HepG2 (cell line): Measurements from ENCODE around the gene WBP1. TPM values are rescaled to one million over a fixed set of nuclear protein-coding genes. Genes with fewer than 3 reads are reported as not detected.

ENCODE experiments used
- CHCHD3 ChIP-seq: sonication (generic); formaldehyde crosslinking; IDR thresholded peaks from 2 replicates; pipeline ENCODE4 v1.8.0; 2022; ENCODE audit warnings: mild to moderate bottlenecking, missing genetic modification reagents, moderate library complexity
- CREB1 ChIP-seq, 2 experiments: fragments of 450-650 bp in 1 of 2; IDR thresholded peaks; 2 replicates each; pipeline ENCODE4 v1.6.1; 2016 to 2017; ENCODE audit warnings: control low read depth in 1 of 2, mild to moderate bottlenecking in 1 of 2, missing compliant biosample characterization in 1 of 2, missing genetic modification characterization in 1 of 2
- FOXO4 ChIP-seq: sonication (generic); formaldehyde crosslinking; conservative IDR thresholded peaks from 2 replicates; pipeline ENCODE4 v1.8.1; 2023; ENCODE audit warnings: missing genetic modification reagents
- GPBP1L1 ChIP-seq: sonication (generic); formaldehyde crosslinking; IDR thresholded peaks from 2 replicates; pipeline ENCODE4 v1.5.0; 2020; ENCODE audit warnings: mild to moderate bottlenecking, missing genetic modification reagents
- HMG20B ChIP-seq: conservative IDR thresholded peaks from 2 replicates; pipeline ENCODE4 v1.6.1; 2016; ENCODE audit warnings: missing genetic modification reagents, missing compliant biosample characterization
- IKZF1 ChIP-seq: fragments of 450-650 bp; IDR thresholded peaks from 2 replicates; pipeline ENCODE4 v1.7.1; 2016
- NCOA2 ChIP-seq: sonication (generic); formaldehyde crosslinking; IDR thresholded peaks from 2 replicates; pipeline ENCODE4 v1.8.0; 2022; ENCODE audit warnings: inconsistent platforms
- PBX2 ChIP-seq: IDR thresholded peaks from 2 replicates; pipeline ENCODE4 v1.6.1; 2016; ENCODE audit warnings: control low read depth
- TBP ChIP-seq: sonication (generic); formaldehyde crosslinking; IDR thresholded peaks from 2 replicates; pipeline ENCODE4 v1.5.0; 2020; ENCODE audit warnings: missing genetic modification reagents
- TIGD3 ChIP-seq: sonication (generic); formaldehyde crosslinking; IDR thresholded peaks from 2 replicates; pipeline ENCODE4 v1.5.1; 2020; ENCODE audit warnings: mild to moderate bottlenecking, missing genetic modification reagents, borderline replicate concordance
- ZBTB40 ChIP-seq, 2 experiments: fragments of 450-650 bp in 1 of 2; sonication (generic) in 1 of 2; formaldehyde crosslinking in 1 of 2; IDR thresholded peaks; 2 replicates each; pipeline versions ENCODE4 v1.6.1 to v1.8.0; 2016 to 2022; ENCODE audit warnings: antibody characterized with exemption in 1 of 2, mild to moderate bottlenecking in 1 of 2, missing genetic modification reagents in 1 of 2
- ZNF496 ChIP-seq: sonication (generic); formaldehyde crosslinking; IDR thresholded peaks from 2 replicates; pipeline ENCODE4 v1.8.1; 2023; ENCODE audit warnings: mild to moderate bottlenecking, moderate library complexity, missing genetic modification reagents; ENCODE audit not compliant: insufficient replicate concordance
- ZSCAN30 ChIP-seq: sonication (generic); formaldehyde crosslinking; IDR thresholded peaks from 2 replicates; pipeline ENCODE4 v1.5.0; 2020; ENCODE audit warnings: mild to moderate bottlenecking, missing genetic modification reagents
- polyA plus RNA-seq, 8 experiments: library from polyadenylated mRNA; depleted of rRNA in 3 of 8; stranded (reverse) in 7 of 8; unstranded in 1 of 8; fragments of >200 nt; fragmentation: Illumina TruSeq in 4 of 8; extraction: Trizol in 4 of 8; gene quantifications; 2 replicates each; pipeline versions ENCODE4 v1.2.1 to v1.2.3, GENCODE V29; 2011 to 2016; ENCODE audit warnings: low read depth in 4 of 8, missing spikeins in 1 of 8, mixed read lengths in 1 of 8; ENCODE audit not compliant: insufficient read depth in 1 of 8
- total RNA-seq, 5 experiments: library from RNA; depleted of rRNA; stranded (reverse); fragments of >200 nt; fragmentation: Illumina TruSeq; extraction: Trizol; gene quantifications; 2 replicates each; pipeline ENCODE4 v1.2.3, GENCODE V29; 2016; ENCODE audit warnings: low read depth in 1 of 5

The WBP1 gene
- total and polyA plus RNA-seq, 2 of the 13 experiments (the other 11 are each of a cell fraction or from before 2014, with no cell fraction given): 38.8 to 85.7 TPM

GRCh38 chr2:74503506-74504475 is 45.6 kb downstream of the WBP1 start (continued):
- no peak for TF ChIP-seq ZBTB40 (IDR thresholded peaks at IDR 0.05)
- no peak for TF ChIP-seq ZBTB40 (CRISPR knock-in tag; IDR thresholded peaks at IDR 0.05)
- TF ChIP-seq PBX2: no peak
- TF ChIP-seq GPBP1L1 (CRISPR knock-in tag): no peak
- peak; percentile 8; the same call in 1 of the 2 replicates for TF ChIP-seq CHCHD3 (CRISPR knock-in tag)
- TF ChIP-seq FOXO4 (CRISPR knock-in tag): no peak
- TF ChIP-seq IKZF1: no peak
- no peak for TF ChIP-seq TIGD3 (CRISPR knock-in tag)
- TF ChIP-seq ZSCAN30 (CRISPR knock-in tag): no peak
- TF ChIP-seq NCOA2 (CRISPR knock-in tag): no peak
- no peak for TF ChIP-seq TBP
- no peak for TF ChIP-seq CREB1 (IDR thresholded peaks at IDR 0.05)
- TF ChIP-seq CREB1 (CRISPR knock-in tag; IDR thresholded peaks at IDR 0.05): no peak
- no peak for TF ChIP-seq ZNF496 (CRISPR knock-in tag)
- TF ChIP-seq HMG20B: no peak
